ENCODE results near the gene METTL9. TPM values are rescaled to one million over a fixed set of nuclear protein-coding genes. Genes with fewer than 3 reads are reported as not detected.

METTL9 gene
- total RNA-seq, 4 donors from 2014 or later: 160 to 210 (median 177) TPM

DNA sequence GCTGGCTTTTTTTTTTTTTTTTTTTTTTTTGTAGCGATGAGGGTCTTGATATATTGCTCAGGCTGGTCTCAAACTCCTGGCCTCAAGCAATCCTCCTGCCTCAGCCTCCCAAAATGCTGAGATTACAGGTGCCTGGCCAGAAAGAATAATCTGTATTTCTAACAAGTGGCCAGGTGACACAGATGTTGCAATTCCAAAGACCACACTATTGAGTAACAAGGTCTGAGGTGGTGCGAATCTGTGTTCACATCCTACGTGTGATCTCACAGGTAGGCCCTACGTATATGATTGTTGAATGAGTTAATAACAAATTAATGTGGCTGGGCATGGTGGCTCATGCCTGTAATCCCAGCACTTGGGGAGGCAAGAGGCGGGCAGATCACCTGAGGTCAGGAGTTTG is 97.7 kb downstream of the METTL9 start:
- DNase-seq (ENCODE audit: low spot score in 2 of 2): no peak
- TF ChIP-seq, protein P1, sequence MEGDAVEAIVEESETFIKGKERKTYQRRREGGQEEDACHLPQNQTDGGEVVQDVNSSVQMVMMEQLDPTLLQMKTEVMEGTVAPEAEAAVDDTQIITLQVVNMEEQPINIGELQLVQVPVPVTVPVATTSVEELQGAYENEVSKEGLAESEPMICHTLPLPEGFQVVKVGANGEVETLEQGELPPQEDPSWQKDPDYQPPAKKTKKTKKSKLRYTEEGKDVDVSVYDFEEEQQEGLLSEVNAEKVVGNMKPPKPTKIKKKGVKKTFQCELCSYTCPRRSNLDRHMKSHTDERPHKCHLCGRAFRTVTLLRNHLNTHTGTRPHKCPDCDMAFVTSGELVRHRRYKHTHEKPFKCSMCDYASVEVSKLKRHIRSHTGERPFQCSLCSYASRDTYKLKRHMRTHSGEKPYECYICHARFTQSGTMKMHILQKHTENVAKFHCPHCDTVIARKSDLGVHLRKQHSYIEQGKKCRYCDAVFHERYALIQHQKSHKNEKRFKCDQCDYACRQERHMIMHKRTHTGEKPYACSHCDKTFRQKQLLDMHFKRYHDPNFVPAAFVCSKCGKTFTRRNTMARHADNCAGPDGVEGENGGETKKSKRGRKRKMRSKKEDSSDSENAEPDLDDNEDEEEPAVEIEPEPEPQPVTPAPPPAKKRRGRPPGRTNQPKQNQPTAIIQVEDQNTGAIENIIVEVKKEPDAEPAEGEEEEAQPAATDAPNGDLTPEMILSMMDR (IDR thresholded peaks at IDR 0.05): no peak
- TF ChIP-seq EP300 (IDR thresholded peaks at IDR 0.05) (no peak), POLR2A (IDR thresholded peaks at IDR 0.05) (no peak)
- WGBS, 2 donors: 94 to 95% methylated on average over 5 of the region's 5 CpGs
- Histone ChIP-seq H3K36me3 (no peaks in the 10 kb centered on the region), H3K4me1 (no peaks in the 10 kb centered on the region), H3K4me3 (no peak overlapping the region), H3K9me3 (no peaks in the 10 kb centered on the region), H3K27me3 (no peaks in the 10 kb centered on the region), H3K27ac (no peak overlapping the region)

DNA sequence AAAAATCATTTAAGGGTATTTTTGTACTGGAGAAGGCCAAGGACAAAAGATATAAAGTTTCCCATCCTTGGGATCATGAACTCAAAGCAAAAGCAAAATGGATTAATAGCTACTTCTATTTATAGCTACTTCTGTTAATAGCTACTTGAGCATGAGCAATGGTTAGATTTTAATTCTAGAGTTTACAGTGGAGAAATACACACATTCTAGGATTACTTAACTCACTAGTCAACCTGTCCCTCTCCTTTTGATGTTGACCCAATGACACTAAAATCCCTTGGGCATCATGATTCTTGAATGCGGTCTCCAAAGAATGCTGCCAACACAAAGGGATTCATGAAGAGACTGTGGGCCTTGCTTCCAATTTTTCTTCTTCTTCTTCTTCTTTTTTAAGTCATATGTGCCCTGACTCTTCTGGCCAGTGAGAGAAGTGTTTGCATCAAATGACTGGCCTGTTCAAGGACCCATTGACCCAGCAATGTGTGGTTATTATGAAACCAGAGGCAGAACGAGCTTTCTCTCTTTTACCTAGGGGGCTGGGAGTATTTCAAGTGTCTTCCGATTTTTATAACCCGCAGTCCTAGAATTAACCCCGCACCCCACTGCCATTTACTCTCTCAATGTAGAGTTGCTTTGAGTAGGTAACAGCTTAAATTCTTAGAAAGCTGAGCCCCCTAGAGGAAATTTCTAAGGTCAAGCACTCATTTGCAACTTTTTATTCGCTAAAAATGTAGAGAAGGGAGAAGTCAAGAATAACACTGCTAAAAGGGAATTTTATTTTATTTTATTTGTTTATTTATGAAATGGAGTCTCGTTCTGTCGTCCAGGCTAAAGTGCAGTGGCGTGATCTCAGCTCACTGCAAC is 99.0 kb downstream of the METTL9 start:
- Histone ChIP-seq H3K27me3 (no peaks in the 10 kb centered on the region), H3K36me3 (no peaks in the 10 kb centered on the region), H3K4me3 (no peak overlapping the region), H3K27ac (no peak overlapping the region), H3K9me3 (no peaks in the 10 kb centered on the region), H3K4me1 (no peaks in the 10 kb centered on the region)
- TF ChIP-seq, protein P1 (IDR thresholded peaks at IDR 0.05): no peak
- no peak for TF ChIP-seq EP300 (IDR thresholded peaks at IDR 0.05)
- TF ChIP-seq POLR2A (IDR thresholded peaks at IDR 0.05): no peak
- DNase-seq (ENCODE audit: low spot score in 2 of 2): no peak
- 61 to 68% methylated on average over 9 of the region's 9 CpGs for WGBS, 2 donors

DNA sequence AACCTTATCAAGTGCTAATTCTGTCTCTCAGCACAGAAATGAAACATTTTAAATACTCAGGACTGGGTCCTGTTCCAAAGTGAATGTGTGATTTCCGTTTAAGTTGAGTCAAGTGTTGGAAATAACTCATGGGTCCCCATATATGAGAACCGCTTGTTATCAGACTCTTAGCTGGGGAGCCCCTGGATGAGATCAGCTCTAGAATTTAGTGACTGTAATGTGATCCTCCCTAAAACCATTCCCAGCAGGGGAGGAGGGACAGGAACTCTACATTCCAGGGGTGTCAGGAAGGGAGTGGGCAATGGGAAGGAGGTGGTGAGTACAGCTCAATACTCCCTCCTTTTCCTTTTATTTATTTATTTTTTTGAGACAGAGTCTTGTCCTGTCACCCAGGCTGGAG is 101.9 kb downstream of the METTL9 start:
- no peaks in the 10 kb centered on the region for H3K36me3 ChIP-seq
- no peaks in the 10 kb centered on the region for H3K4me1 ChIP-seq
- WGBS, 2 donors: 47 to 58% methylated on average over 2 of the region's 2 CpGs
- no peak overlapping the region for H3K4me3 ChIP-seq
- no peak for DNase-seq (ENCODE audit: low spot score in 2 of 2)
- no peaks in the 10 kb centered on the region for H3K27me3 ChIP-seq
- H3K27ac ChIP-seq: no peak overlapping the region
- no peaks in the 10 kb centered on the region for H3K9me3 ChIP-seq
- TF ChIP-seq, protein P1 (IDR thresholded peaks at IDR 0.05): no peak
- TF ChIP-seq POLR2A (IDR thresholded peaks at IDR 0.05) (no peak), EP300 (IDR thresholded peaks at IDR 0.05) (no peak)

DNA sequence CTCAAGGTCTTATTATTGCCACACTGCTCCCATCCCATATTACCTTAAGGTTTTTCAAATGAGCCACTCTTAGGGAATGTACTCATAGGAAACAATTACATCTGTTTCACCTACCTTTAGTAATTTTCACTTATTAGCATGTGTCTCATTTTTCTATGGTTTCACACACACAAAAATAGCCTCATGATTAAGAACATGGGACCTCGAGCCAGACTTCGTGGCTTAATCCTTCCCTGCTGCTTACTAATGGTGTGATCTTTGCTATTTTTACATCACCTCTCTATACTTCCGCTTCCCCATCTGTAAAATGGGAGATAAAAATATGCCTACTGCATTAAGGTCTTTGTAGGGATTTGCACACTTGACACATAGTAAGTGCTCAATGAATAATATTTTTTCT is 102.9 kb downstream of the METTL9 start:
- Histone ChIP-seq H3K27me3 (no peaks in the 10 kb centered on the region), H3K4me1 (no peaks in the 10 kb centered on the region), H3K9me3 (no peaks in the 10 kb centered on the region), H3K4me3 (no peak overlapping the region), H3K36me3 (no peaks in the 10 kb centered on the region), H3K27ac (no peak overlapping the region)
- no peak for DNase-seq (ENCODE audit: low spot score in 2 of 2)
- TF ChIP-seq, protein P1 (IDR thresholded peaks at IDR 0.05): no peak
- no peak for TF ChIP-seq POLR2A (IDR thresholded peaks at IDR 0.05)
- no peak for TF ChIP-seq EP300 (IDR thresholded peaks at IDR 0.05)
- 69 to 86% methylated on average over 3 of the region's 3 CpGs for WGBS, 2 donors

DNA sequence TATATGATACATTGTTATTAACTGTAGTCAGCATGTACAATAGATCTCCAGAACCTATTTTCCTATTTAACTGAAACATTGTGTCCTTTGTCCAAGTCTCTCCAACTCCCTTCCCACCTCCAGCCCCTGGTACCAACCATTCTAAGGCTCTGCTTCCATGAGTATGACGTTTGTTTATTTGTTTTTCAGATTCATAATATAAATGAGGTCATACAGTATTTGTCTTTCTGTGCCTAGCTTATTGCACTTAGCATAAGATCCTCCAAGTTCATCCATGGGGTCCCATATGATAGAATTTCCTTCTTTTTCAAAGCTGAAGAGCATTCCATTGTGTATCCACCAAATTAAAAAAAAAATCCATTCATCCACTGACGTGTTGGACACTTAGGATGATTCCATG is 103.8 kb downstream of the METTL9 start:
- Histone ChIP-seq H3K9me3 (no peaks in the 10 kb centered on the region), H3K27ac (no peak overlapping the region), H3K4me1 (no peaks in the 10 kb centered on the region), H3K4me3 (no peak overlapping the region), H3K36me3 (no peaks in the 10 kb centered on the region), H3K27me3 (no peaks in the 10 kb centered on the region)
- TF ChIP-seq POLR2A (IDR thresholded peaks at IDR 0.05) (no peak), EP300 (IDR thresholded peaks at IDR 0.05) (no peak)
- TF ChIP-seq, protein P1 (IDR thresholded peaks at IDR 0.05): no peak
- 35 to 41% methylated on average over 2 of the region's 2 CpGs for WGBS, 2 donors
- no peak for DNase-seq (ENCODE audit: low spot score in 2 of 2)

Measured in tibial nerve (tissue), 4 donors.